Smooth muscle cell (in vitro differentiated cells): ENCODE results near the gene AUTS2. TPM values are rescaled to one million over a fixed set of nuclear protein-coding genes. Genes with fewer than 3 reads are reported as not detected.

Experiments used
- DNase-seq: peaks from one replicate; lab custom pipeline; 2025; ENCODE audit not compliant: unreplicated experiment; lab: John Stamatoyannopoulos, UW
- H2AFZ ChIP-seq: fragments of 200-600 bp; sonication (generic); 2 replicates; pipeline ENCODE4 v1.6.0; 2016; ENCODE audit warnings: antibody characterized with exemption, low read depth, mild to moderate bottlenecking
- H3F3A ChIP-seq: fragments of 200-600 bp; sonication (generic); 2 replicates; pipeline ENCODE4 v1.6.0; 2017; ENCODE audit warnings: antibody characterized with exemption, low read depth
- H3K27ac ChIP-seq: fragments of 200-600 bp; sonication (generic); 2 replicates; pipeline ENCODE4 v1.5.1; 2016; ENCODE audit warnings: low read depth, mild to moderate bottlenecking
- H3K27me3 ChIP-seq: fragments of 200-600 bp; sonication (generic); 2 replicates; pipeline ENCODE4 v1.6.1; 2016; ENCODE audit warnings: low read depth, mild to moderate bottlenecking
- H3K36me3 ChIP-seq: fragments of 200-600 bp; sonication (generic); 2 replicates; pipeline ENCODE4 v1.5.1; 2016; ENCODE audit warnings: low read depth
- H3K4me1 ChIP-seq: fragments of 200-600 bp; sonication (generic); 2 replicates; pipeline ENCODE4 v1.5.1; 2016; ENCODE audit warnings: low read depth
- H3K4me2 ChIP-seq: fragments of 200-600 bp; sonication (generic); 2 replicates; pipeline ENCODE4 v1.6.0; 2016; ENCODE audit warnings: mild to moderate bottlenecking
- H3K4me3 ChIP-seq: fragments of 200-600 bp; sonication (generic); 2 replicates; pipeline ENCODE4 v1.5.1; 2016; ENCODE audit warnings: mild to moderate bottlenecking
- H3K79me2 ChIP-seq: fragments of 200-600 bp; sonication (generic); 2 replicates; pipeline ENCODE4 v1.6.0; 2016; ENCODE audit warnings: low read depth, mild to moderate bottlenecking
- H3K9ac ChIP-seq: fragments of 200-600 bp; sonication (generic); 2 replicates; pipeline ENCODE4 v1.6.0; 2016; ENCODE audit warnings: low read depth
- H3K9me3 ChIP-seq: fragments of 200-600 bp; sonication (generic); replicated peaks from 2 replicates; pipeline ENCODE4 v1.5.1; 2016; ENCODE audit warnings: low read depth
- H4K20me1 ChIP-seq: fragments of 200-600 bp; sonication (generic); 2 replicates; pipeline ENCODE4 v1.6.0; 2016; ENCODE audit warnings: low read depth
- WGBS: methylation state at CpG from one replicate; pipeline ENCODE4 v1.1.7; 2016; ENCODE audit warnings: low lambda C conversion rate; 5-methylcytosine and 5-hydroxymethylcytosine counted together
- polyA plus RNA-seq: library from polyadenylated mRNA; unstranded; fragments of >200 nt; fragmentation: Nextera tagmentation; extraction: Ambion mirVana; gene quantifications from 2 replicates; pipeline ENCODE4 v1.2.1, GENCODE V29; 2016
- total RNA-seq: library from RNA; depleted of rRNA; stranded (reverse); fragments of >200 nt; gene quantifications from 2 replicates; pipeline ENCODE4 v1.2.3, GENCODE V29; 2014
- TF ChIP-seq, protein P1 (sequence below): fragments of 200-600 bp; sonication (generic); IDR thresholded peaks from 2 replicates; pipeline ENCODE4 v1.5.1; 2017; ENCODE audit warnings: borderline replicate concordance, mild to moderate bottlenecking, antibody characterized with exemption; ENCODE audit not compliant: insufficient read depth, poor library complexity, severe bottlenecking

Gene AUTS2
- total and polyA plus RNA-seq, 2 experiments from 2014 or later = 6.5 to 8.6 TPM

GRCh38 chr7:69764681-69765080 lies 166.4 kb downstream of the AUTS2 start:
- H2AFZ ChIP-seq = no peak overlapping the region
- no peaks in the 10 kb centered on the region for H3K27me3 ChIP-seq
- H3K79me2 ChIP-seq = no peaks in the 10 kb centered on the region
- TF ChIP-seq, protein P1, sequence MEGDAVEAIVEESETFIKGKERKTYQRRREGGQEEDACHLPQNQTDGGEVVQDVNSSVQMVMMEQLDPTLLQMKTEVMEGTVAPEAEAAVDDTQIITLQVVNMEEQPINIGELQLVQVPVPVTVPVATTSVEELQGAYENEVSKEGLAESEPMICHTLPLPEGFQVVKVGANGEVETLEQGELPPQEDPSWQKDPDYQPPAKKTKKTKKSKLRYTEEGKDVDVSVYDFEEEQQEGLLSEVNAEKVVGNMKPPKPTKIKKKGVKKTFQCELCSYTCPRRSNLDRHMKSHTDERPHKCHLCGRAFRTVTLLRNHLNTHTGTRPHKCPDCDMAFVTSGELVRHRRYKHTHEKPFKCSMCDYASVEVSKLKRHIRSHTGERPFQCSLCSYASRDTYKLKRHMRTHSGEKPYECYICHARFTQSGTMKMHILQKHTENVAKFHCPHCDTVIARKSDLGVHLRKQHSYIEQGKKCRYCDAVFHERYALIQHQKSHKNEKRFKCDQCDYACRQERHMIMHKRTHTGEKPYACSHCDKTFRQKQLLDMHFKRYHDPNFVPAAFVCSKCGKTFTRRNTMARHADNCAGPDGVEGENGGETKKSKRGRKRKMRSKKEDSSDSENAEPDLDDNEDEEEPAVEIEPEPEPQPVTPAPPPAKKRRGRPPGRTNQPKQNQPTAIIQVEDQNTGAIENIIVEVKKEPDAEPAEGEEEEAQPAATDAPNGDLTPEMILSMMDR = no peak
- H3K27ac ChIP-seq = no peak overlapping the region
- no peaks in the 10 kb centered on the region for H3K36me3 ChIP-seq
- H4K20me1 ChIP-seq = peaks cover 13% of the 10 kb centered on the region
- H3F3A ChIP-seq = no peaks in the 10 kb centered on the region
- 75% methylated on average over 2 of the region's 2 CpGs for WGBS
- peaks cover 4% of the 10 kb centered on the region for H3K4me1 ChIP-seq
- no peak overlapping the region for H3K9ac ChIP-seq
- DNase-seq = no peak
- H3K9me3 ChIP-seq = no peaks in the 10 kb centered on the region
- H3K4me2 ChIP-seq = no peak overlapping the region
- H3K4me3 ChIP-seq = no peak overlapping the region

GRCh38 chr7:69765879-69766278 lies 167.6 kb downstream of the AUTS2 start:
- Histone ChIP-seq H3K27ac (no peak overlapping the region), H3K9ac (no peak overlapping the region), H3K27me3 (no peaks in the 10 kb centered on the region), H3K4me1 (peaks cover 4% of the 10 kb centered on the region), H3K9me3 (no peaks in the 10 kb centered on the region), H3K79me2 (no peaks in the 10 kb centered on the region), H3K36me3 (no peaks in the 10 kb centered on the region), H3K4me3 (no peak overlapping the region), H3F3A (no peaks in the 10 kb centered on the region), H3K4me2 (no peak overlapping the region), H4K20me1 (peaks cover 13% of the 10 kb centered on the region), H2AFZ (no peak overlapping the region)
- WGBS = 86% methylated on average over 2 of the region's 2 CpGs
- TF ChIP-seq, protein P1 = no peak
- DNase-seq = no peak

DNA sequence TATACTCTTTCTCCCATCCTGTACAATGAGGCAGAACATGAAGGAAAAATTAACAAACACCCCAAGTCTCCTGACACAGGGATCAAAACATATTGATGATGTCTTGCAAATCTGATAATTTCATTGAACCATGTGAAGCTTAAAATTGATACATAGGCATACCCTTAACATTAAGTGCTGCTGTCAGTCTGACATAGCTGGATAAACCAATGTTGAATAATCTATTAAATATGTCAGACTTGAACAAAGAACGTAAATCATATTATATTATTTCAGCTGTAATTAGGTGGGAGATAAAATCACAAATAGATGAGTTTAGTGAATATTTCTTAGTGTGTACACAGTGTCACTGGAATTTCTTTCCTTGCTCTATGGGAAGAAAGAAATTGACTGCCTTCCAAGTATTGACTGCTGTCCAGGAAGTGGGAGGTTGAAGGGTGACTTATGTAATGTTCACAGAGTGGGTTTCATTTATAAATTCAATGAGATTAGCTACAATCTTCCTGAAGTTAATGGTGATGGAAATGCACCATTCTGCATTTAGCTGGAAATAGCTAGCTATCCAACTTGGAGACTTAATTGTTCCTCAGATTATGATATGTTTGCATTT lies 170.8 kb downstream of the AUTS2 start:
- H3K4me3 ChIP-seq = no peak overlapping the region
- peaks cover 3% of the 10 kb centered on the region for H3K4me1 ChIP-seq
- H3K4me2 ChIP-seq = no peak overlapping the region
- peaks cover 4% of the 10 kb centered on the region for H4K20me1 ChIP-seq
- H2AFZ ChIP-seq = no peak overlapping the region
- no peak overlapping the region for H3K9ac ChIP-seq
- H3K27me3 ChIP-seq = no peaks in the 10 kb centered on the region
- 94% methylated on average over 1 of the region's 1 CpG for WGBS
- H3F3A ChIP-seq = no peaks in the 10 kb centered on the region
- no peak for DNase-seq
- H3K27ac ChIP-seq = no peak overlapping the region
- H3K36me3 ChIP-seq = no peaks in the 10 kb centered on the region
- TF ChIP-seq, protein P1 = no peak
- H3K9me3 ChIP-seq = no peaks in the 10 kb centered on the region
- no peaks in the 10 kb centered on the region for H3K79me2 ChIP-seq

DNA sequence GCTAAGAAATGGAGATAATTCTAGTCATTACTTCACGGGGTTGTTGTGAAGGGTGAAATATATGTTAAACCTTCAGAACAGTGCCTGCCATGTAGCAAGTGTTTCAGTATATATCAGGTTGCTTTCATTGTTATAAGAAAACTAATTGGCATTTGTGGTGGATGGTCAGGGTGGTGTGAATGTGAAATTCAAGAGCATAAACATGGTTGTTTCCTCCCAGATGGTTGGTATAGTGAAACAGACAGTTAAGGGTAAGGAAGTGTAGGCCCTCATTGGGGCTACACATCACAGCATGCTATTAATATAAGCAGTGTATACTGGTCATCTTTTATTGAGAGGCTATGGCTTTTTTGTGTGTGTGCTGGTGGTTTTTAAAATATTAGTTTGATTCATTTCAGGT lies 171.6 kb downstream of the AUTS2 start:
- no peak overlapping the region for H2AFZ ChIP-seq
- no peak overlapping the region for H3K4me2 ChIP-seq
- H3K4me3 ChIP-seq = no peak overlapping the region

More for the DNA sequence above, 171.6 kb downstream of the AUTS2 start:
- no peak overlapping the region for H3K27ac ChIP-seq
- peaks cover 4% of the 10 kb centered on the region for H4K20me1 ChIP-seq
- DNase-seq = no peak
- H3K36me3 ChIP-seq = no peaks in the 10 kb centered on the region
- H3F3A ChIP-seq = no peaks in the 10 kb centered on the region
- H3K27me3 ChIP-seq = no peaks in the 10 kb centered on the region
- no peaks in the 10 kb centered on the region for H3K79me2 ChIP-seq
- TF ChIP-seq, protein P1 = no peak
- H3K9me3 ChIP-seq = no peaks in the 10 kb centered on the region
- H3K4me1 ChIP-seq = no peaks in the 10 kb centered on the region
- 97% methylated on average over 1 of the region's 1 CpG for WGBS
- H3K9ac ChIP-seq = no peak overlapping the region
